ENCODE results near the gene SULT1C4.
A peak's percentile ranks its signal among the peaks of the same experiment; 100 is the strongest.
"Not testable (repeated sequence)": the region's sequence is repeated elsewhere in the genome, so short reads cannot be mapped to it uniquely, and the experiment has no call there.

SULT1C4 gene

GRCh38 chr2:108423067-108423466 is 45.3 kb downstream of the SULT1C4 start:
- Mint-ChIP-seq H3K27ac (no peak overlapping the region), H3K4me1 (no peaks in the 10 kb centered on the region), H3K27me3 (peaks cover 27% of the 10 kb centered on the region)

GRCh38 chr2:108423502-108424251 is 45.9 kb downstream of the SULT1C4 start:
- ATAC-seq (no peak), DNase-seq (no peak)
- Mint-ChIP-seq H3K4me1 (no peaks in the 10 kb centered on the region), H3K4me3 (no peak overlapping the region), H3K27ac (peak overlapping the region in 1 of 2 donors; percentile 51), H3K27me3 (peaks cover 27% of the 10 kb centered on the region), H3K9me3 (no peaks in the 10 kb centered on the region)

More at GRCh38 chr2:108423067-108423466, 45.3 kb downstream of the SULT1C4 start:
- no peaks in the 10 kb centered on the region for H3K9me3 Mint-ChIP-seq
- H3K4me3 Mint-ChIP-seq, result no peak overlapping the region
- no peak for DNase-seq
- ATAC-seq, result no peak

- no peak overlapping the region for H3K4me3 Mint-ChIP-seq
- H3K27ac Mint-ChIP-seq, result no peak overlapping the region
- no peak for DNase-seq
Observed at GRCh38 chr2:108428286-108429009, 50.7 kb downstream of the SULT1C4 start.

GRCh38 chr2:108435578-108435977 is 57.8 kb downstream of the SULT1C4 start:
- H3K27ac Mint-ChIP-seq, result peak overlapping the region in 1 of 2 donors; percentile 42
- H3K9me3 Mint-ChIP-seq, result not testable (repeated sequence)

More at GRCh38 chr2:108428286-108429009, 50.7 kb downstream of the SULT1C4 start:
- Mint-ChIP-seq H3K4me1 (no peaks in the 10 kb centered on the region), H3K9me3 (no peaks in the 10 kb centered on the region), H3K27me3 (peaks cover 9% of the 10 kb centered on the region)
- no peak for ATAC-seq

GRCh38 chr2:108436976-108437375 is 59.2 kb downstream of the SULT1C4 start:
- Mint-ChIP-seq H3K27me3 (no peaks in the 10 kb centered on the region), H3K9me3 (no peaks in the 10 kb centered on the region), H3K27ac (peak overlapping the region; percentile 64 to 88), H3K4me3 (peak overlapping the region; percentile 33 to 62), H3K4me1 (peaks cover 18% of the 10 kb centered on the region)
- no peak for ATAC-seq
- no peak for DNase-seq

More at GRCh38 chr2:108435578-108435977, 57.8 kb downstream of the SULT1C4 start:
- H3K27me3 Mint-ChIP-seq, H3K4me3 Mint-ChIP-seq, DNase-seq, ATAC-seq: not testable (repeated sequence)
- H3K4me1 Mint-ChIP-seq, result peaks cover 18% of the 10 kb centered on the region
